Astrocyte of the cerebellum (primary cell): Measurements from ENCODE around the gene RPL13A.

Source experiments
- DNase-seq: peaks from one replicate; pipeline ENCODE4 v3.0.0-alpha.2; 2011; ENCODE audit warnings: low read depth
- H3K4me3 ChIP-seq: 2 replicates; pipeline ENCODE4 v1.5.1; 2011; ENCODE audit warnings: mild to moderate bottlenecking, low read depth, low read length, moderate library complexity
- CTCF ChIP-seq: IDR thresholded peaks from 2 replicates; pipeline ENCODE4 v1.5.1; 2012; ENCODE audit warnings: low read length, low read depth, moderate library complexity, mild to moderate bottlenecking; ENCODE audit errors: missing control alignments
- in situ Hi-C: cut with HindIII; loops from 2 replicates; pipeline ENCODE4 v1.10.0; 2017; ENCODE audit warnings: low sequenced_read_pairs

The RPL13A gene

DNA sequence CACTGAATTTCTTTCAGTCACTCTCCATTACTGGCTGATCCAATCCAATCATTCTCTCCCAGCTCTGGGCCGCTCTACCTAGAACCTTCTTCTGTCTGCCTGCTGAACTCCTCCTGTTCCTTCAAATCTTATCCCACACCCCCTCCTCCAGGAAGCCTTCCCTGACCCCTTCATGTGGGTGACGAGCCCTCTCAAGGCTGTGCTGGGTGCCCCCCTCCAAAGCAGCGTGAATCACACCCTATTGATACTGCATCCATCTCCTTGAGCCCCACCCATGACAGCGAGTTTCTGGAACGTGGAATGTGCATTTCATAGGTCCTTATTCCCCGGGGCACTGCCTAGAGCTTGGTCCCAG is 39.0 kb upstream of the RPL13A start:
- no peak for DNase-seq
- no peak for TF ChIP-seq CTCF
- in situ Hi-C loops, result no loop called here
- H3K4me3 ChIP-seq, result no peak overlapping the region

GRCh38 chr19:49450405-49450804 is 37.0 kb upstream of the RPL13A start:
- DNase-seq, result no peak
- no peak for TF ChIP-seq CTCF
- in situ Hi-C loops, result no loop called here
- H3K4me3 ChIP-seq, result peak overlapping the region; percentile 81

DNA sequence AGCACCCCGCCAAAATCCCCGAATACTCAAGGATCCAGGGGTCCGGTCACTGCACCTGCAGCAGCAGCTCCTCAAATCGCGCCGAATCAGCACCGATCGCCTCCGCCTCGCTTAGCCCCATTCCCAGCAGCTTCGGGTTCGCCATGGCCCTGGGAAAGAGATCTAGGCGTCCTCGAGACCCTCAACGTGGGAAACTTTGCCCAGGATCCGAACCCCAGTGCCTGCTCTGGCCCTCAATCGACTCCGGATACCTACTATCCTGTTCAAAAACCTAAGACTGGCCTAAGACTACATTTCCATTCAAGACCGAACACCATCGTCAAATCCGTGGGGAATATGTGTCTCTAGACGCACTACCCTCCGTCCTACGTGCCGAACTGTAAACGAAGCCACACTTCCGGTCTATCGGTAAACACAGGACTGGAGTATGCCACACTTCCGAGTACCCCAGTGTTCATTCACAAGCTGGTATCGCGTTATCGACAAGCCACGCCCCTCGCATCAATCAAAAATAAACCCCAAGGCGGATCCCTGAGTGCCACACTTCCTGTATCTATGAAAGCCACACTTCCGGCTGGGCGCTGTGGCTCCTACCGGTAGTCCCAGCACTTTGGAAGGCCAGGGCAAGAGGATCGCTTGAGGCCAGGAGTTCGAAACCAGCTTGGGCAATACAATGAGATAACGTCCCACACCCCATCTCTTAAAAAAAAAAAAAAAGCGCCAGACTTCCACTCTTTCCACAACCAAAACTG is 35.8 kb upstream of the RPL13A start, which contains the start of gene PIH1D1:
TSS of gene PIH1D1 (minus strand) at position 385 of the 752 bp plus-strand sequence. CDS start at position 145, 240 bp downstream.
- peak within 1 kb of the TSS; percentile 81 for H3K4me3 ChIP-seq
- peak; percentile 99 for DNase-seq
- TF ChIP-seq CTCF, result peak; percentile 40
- in situ Hi-C loops, result no loop called here

- TF ChIP-seq CTCF, result no peak
- DNase-seq, result peak; percentile 95
- in situ Hi-C loops, result no loop called here
- peak within 1 kb of the TSS; percentile 61 for H3K4me3 ChIP-seq
Measured at GRCh38 chr19:49453013-49453756, 34.2 kb upstream of the RPL13A start, which contains the start of gene ALDH16A1. Gene ALDH16A1, plus strand, starts transcription at chr19:49453225. Its CDS starts 107 bp downstream, at chr19:49453332.

DNA sequence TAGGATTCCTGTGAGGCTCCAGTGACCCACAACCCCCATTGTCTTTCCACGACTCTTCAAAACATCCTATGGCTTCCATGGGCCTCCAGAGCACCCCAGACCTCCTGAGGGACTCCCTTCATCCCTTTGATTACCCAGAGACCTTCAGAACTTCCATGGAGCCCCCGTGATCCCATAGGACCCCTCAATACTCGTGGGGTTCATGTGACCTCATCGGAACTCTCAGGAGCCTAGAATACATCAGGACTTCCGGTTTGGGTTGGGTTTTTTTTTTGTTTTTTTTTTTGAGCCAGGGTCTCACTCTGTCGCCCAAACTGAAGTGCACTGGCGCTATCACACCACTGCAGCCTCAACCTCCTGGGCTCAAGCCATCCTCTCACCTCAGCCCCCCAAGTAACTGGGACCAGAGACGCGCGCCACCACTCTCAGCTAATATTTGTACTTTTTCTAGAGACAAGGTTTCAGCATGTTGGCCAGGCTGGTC is 33.6 kb upstream of the RPL13A start:
- H3K4me3 ChIP-seq, result peak overlapping the region; percentile 61
- in situ Hi-C loops, result no loop called here
- no peak for TF ChIP-seq CTCF
- no peak for DNase-seq

- H3K4me3 ChIP-seq, result no peak overlapping the region
- DNase-seq, result no peak
- in situ Hi-C loops, result no loop called here
- no peak for TF ChIP-seq CTCF
Measured at GRCh38 chr19:49455773-49456172, 31.6 kb upstream of the RPL13A start.
